ENCODE measurements around the gene MOBP. TPM values are rescaled to one million over a fixed set of nuclear protein-coding genes. Genes with fewer than 3 reads are reported as not detected.

MOBP gene
- total and polyA plus RNA-seq, 9 of the 15 experiments (the other 6 are each of a cell fraction or from before 2014, with no cell fraction given) = 0.09 to 0.33 (median 0.11) TPM; not detected in 4

- Histone ChIP-seq H3K27me3 (ENCODE audit: control insufficient read depth in 2 of 2, insufficient read depth in 2 of 2, low read length in 2 of 2) (0 out of 5 replicates have a peak, but pooled peaks cover 0 to 2% of the 10 kb centered on the region in 2 experiments), H3K9ac (ENCODE audit: insufficient read depth in 1 of 2, low read depth in 2 of 2, low read length in 2 of 2) (no peak overlapping the region), H3K9me3 (replicated peaks; ENCODE audit: control insufficient read depth, insufficient read depth, low read depth, low read length) (no peaks in the 10 kb centered on the region), H3K4me1 (replicated peaks in 1 of 2; ENCODE audit: control insufficient read depth in 2 of 2, insufficient read depth in 2 of 2, low read length in 2 of 2) (no peaks in the 10 kb centered on the region; a peak in 2 of 5 replicates), H3K27ac (ENCODE audit: extremely low read depth, low read depth, low read length) (no peak overlapping the region), H3K4me2 (ENCODE audit: insufficient read depth, low read length) (no peak overlapping the region), H3K9me1 (ENCODE audit: control insufficient read depth, insufficient read depth, low read length) (no peaks in the 10 kb centered on the region), H4K20me1 (replicated peaks; ENCODE audit: control insufficient read depth, insufficient read depth, low read length) (peaks cover 8% of the 10 kb centered on the region; the same call in 1 of the 2 replicates), H3K79me2 (ENCODE audit: control insufficient read depth, insufficient read depth, low read length) (no peaks in the 10 kb centered on the region), H3K4me3 (no peak overlapping the region), H3K36me3 (ENCODE audit: control insufficient read depth, insufficient read depth, low read length) (no peaks in the 10 kb centered on the region), H2AFZ (ENCODE audit: low read depth, low read length) (no peak overlapping the region)
- no peak for DNase-seq (ENCODE audit: extremely low read depth in 1 of 4, low spot score in 3 of 4)
- no peak for TF ChIP-seq CHD2 (IDR thresholded peaks at IDR 0.05; ENCODE audit: low read depth, low read length)
- TF ChIP-seq MLLT1 (IDR thresholded peaks at IDR 0.05) = no peak
- TF ChIP-seq ZNF511 (CRISPR knock-in tag; IDR thresholded peaks at IDR 0.05) = no peak
- no peak for TF ChIP-seq RUNX1 (IDR thresholded peaks at IDR 0.05; ENCODE audit: low read depth)
- ChIA-PET POLR2A (interaction anchor here (0.8 to 1.4 kb wide), 2 partner anchors 28 to 127 kb away, joined by 3 read pairs; no protein-coding TSS in a partner anchor), CTCF (ENCODE audit: low intra/inter-chr PET ratio) (no interaction called here)
- no peak for ATAC-seq
- BruUV-seq (replicated peaks) = no TSS peak
- no peak for FAIRE-seq
- intact Hi-C loops (cut with micrococcal nuclease) (no loop called here), in situ Hi-C loops (cut with MboI) (loop anchor here (25.0 kb wide), 1 partner anchor 1042 kb away; the partner anchor contains the start of gene RPL14)
- WGBS (ENCODE audit: insufficient coverage, low coverage, missing lambda C conversion rate) = 5% methylated on average over 2 of the region's 2 CpGs
Measured at GRCh38 chr3:39419742-39420315, 47.7 kb upstream of the MOBP start.

Measured in K562 (cell line).